GM21723 (cell line): ENCODE results near the gene TMEM92.
"Not testable (repeated sequence)": the region's sequence is repeated elsewhere in the genome, so short reads cannot be mapped to it uniquely, and the experiment has no call there.

Experiments
- ATAC-seq: cut with Tn5 transposase; IDR thresholded peaks from one replicate; pipeline ENCODE4 v1.9.1; 2021; ENCODE audit warnings: mild to moderate bottlenecking, moderate library complexity; ENCODE audit not compliant: unreplicated experiment

Gene TMEM92

GRCh38 chr17:50297407-50297865, 23.2 kb downstream of the TMEM92 start:
- ATAC-seq = no peak

GRCh38 chr17:50298018-50298417, 23.8 kb downstream of the TMEM92 start:
- no peak for ATAC-seq

- ATAC-seq = no peak
Observed at GRCh38 chr17:50299776-50300175, 25.5 kb downstream of the TMEM92 start.

- ATAC-seq = not testable (repeated sequence)
Observed at GRCh38 chr17:50300824-50301223, 26.6 kb downstream of the TMEM92 start.

- no peak for ATAC-seq
Observed at GRCh38 chr17:50301891-50302584, 27.8 kb downstream of the TMEM92 start.

GRCh38 chr17:50303051-50303450, 28.8 kb downstream of the TMEM92 start:
- no peak for ATAC-seq

- no peak for ATAC-seq
Observed at GRCh38 chr17:50303596-50303995, 29.3 kb downstream of the TMEM92 start.

- ATAC-seq = no peak
Observed at GRCh38 chr17:50304781-50305404, 30.6 kb downstream of the TMEM92 start.

GRCh38 chr17:50307654-50308053, 33.4 kb downstream of the TMEM92 start:
- no peak for ATAC-seq

GRCh38 chr17:50308666-50309065, 34.4 kb downstream of the TMEM92 start:
- ATAC-seq = no peak

- ATAC-seq = no peak
Observed at GRCh38 chr17:50310455-50311111, 36.3 kb downstream of the TMEM92 start.

GRCh38 chr17:50311112-50311460, 36.8 kb downstream of the TMEM92 start:
- ATAC-seq = no peak

GRCh38 chr17:50311483-50311882, 37.2 kb downstream of the TMEM92 start:
- ATAC-seq = no peak

- ATAC-seq = no peak
Observed at GRCh38 chr17:50312308-50312707, 38.0 kb downstream of the TMEM92 start.

GRCh38 chr17:50314456-50315011, 40.3 kb downstream of the TMEM92 start:
- ATAC-seq = no peak

GRCh38 chr17:50316016-50316587, 41.8 kb downstream of the TMEM92 start:
- ATAC-seq = no peak

GRCh38 chr17:50316660-50317059, 42.4 kb downstream of the TMEM92 start:
- not testable (repeated sequence) for ATAC-seq

- ATAC-seq = no peak
Observed at GRCh38 chr17:50317121-50317520, 42.9 kb downstream of the TMEM92 start.

- no peak for ATAC-seq
Observed at GRCh38 chr17:50318501-50319285, 44.4 kb downstream of the TMEM92 start.

- no peak for ATAC-seq
Observed at GRCh38 chr17:50319306-50320004, 45.2 kb downstream of the TMEM92 start.
